ENCODE measurements around the gene ASAP2.

ASAP2 gene

GRCh38 chr2:9359463-9359862 lies 152.9 kb downstream of the ASAP2 start:
- DNase-seq, result no peak

- no peak for DNase-seq
These were observed 153.5 kb downstream of the ASAP2 start for GRCh38 chr2:9360110-9360509.

GRCh38 chr2:9360701-9361100 lies 154.1 kb downstream of the ASAP2 start:
- DNase-seq, result no peak

GRCh38 chr2:9364373-9364772 lies 157.8 kb downstream of the ASAP2 start:
- no peak for DNase-seq

- no peak for DNase-seq
These were observed 158.3 kb downstream of the ASAP2 start for GRCh38 chr2:9364791-9365497.

GRCh38 chr2:9365498-9366019 lies 158.9 kb downstream of the ASAP2 start:
- DNase-seq, result no peak

- no peak for DNase-seq
These were observed 159.4 kb downstream of the ASAP2 start for GRCh38 chr2:9366026-9366425.

GRCh38 chr2:9370746-9371145 lies 164.1 kb downstream of the ASAP2 start:
- DNase-seq, result no peak

GRCh38 chr2:9373047-9373446 lies 166.4 kb downstream of the ASAP2 start:
- no peak for DNase-seq

GRCh38 chr2:9373476-9373875 lies 166.9 kb downstream of the ASAP2 start:
- no peak for DNase-seq

GRCh38 chr2:9374071-9374730 lies 167.6 kb downstream of the ASAP2 start:
- DNase-seq, result no peak

GRCh38 chr2:9375857-9376428 lies 169.3 kb downstream of the ASAP2 start:
- DNase-seq, result no peak

- no peak for DNase-seq
These were observed 171.0 kb downstream of the ASAP2 start for GRCh38 chr2:9377461-9378097.

GRCh38 chr2:9378433-9379390 lies 172.1 kb downstream of the ASAP2 start:
- no peak for DNase-seq

- no peak for DNase-seq
These were observed 172.8 kb downstream of the ASAP2 start for GRCh38 chr2:9379391-9379755.

GRCh38 chr2:9380702-9381628 lies 174.4 kb downstream of the ASAP2 start:
- DNase-seq, result no peak

- no peak for DNase-seq
These were observed 176.1 kb downstream of the ASAP2 start for GRCh38 chr2:9382604-9383235.

GRCh38 chr2:9384521-9384920 lies 177.9 kb downstream of the ASAP2 start:
- DNase-seq, result no peak

GRCh38 chr2:9385841-9386240 lies 179.2 kb downstream of the ASAP2 start:
- no peak for DNase-seq

- no peak for DNase-seq
These were observed 181.6 kb downstream of the ASAP2 start for GRCh38 chr2:9388199-9388681.
